Thyroid gland (tissue), 4 donors: ENCODE measurements around the gene CDKN2B. TPM values are rescaled to one million over a fixed set of nuclear protein-coding genes. Genes with fewer than 3 reads are reported as not detected.

Experiments
- DNase-seq, 2 donors: peaks; one replicate each; pipeline ENCODE4 v3.0.0-alpha.2; 2019
- H3K27ac ChIP-seq, 3 donors: fragments of 200-600 bp; sonication (generic); 1 replicate in 2 of 3; 2 replicates in 1 of 3; pipeline ENCODE4 v1.5.1; 2016 to 2019; ENCODE audit warnings: mild to moderate bottlenecking in 1 of 3, moderate library complexity in 1 of 3
- H3K27me3 ChIP-seq: fragments of 200-600 bp; sonication (generic); one replicate; pipeline ENCODE4 v1.5.1; 2019
- H3K36me3 ChIP-seq, 2 donors: fragments of 200-600 bp; sonication (generic); one replicate each; pipeline ENCODE4 v1.5.1; 2016 to 2019
- H3K4me1 ChIP-seq, 2 donors: fragments of 200-600 bp; sonication (generic); one replicate each; pipeline ENCODE4 v1.5.1; 2017 to 2019
- H3K4me3 ChIP-seq, 3 donors: fragments of 200-600 bp; sonication (generic); replicated peaks in 1 of 3; 1 replicate in 2 of 3; 2 replicates in 1 of 3; pipeline ENCODE4 v1.5.1; 2016; ENCODE audit warnings: mild to moderate bottlenecking in 1 of 3
- H3K9me3 ChIP-seq: fragments of 200-600 bp; sonication (generic); one replicate; pipeline ENCODE4 v1.5.1; 2017
- POLR2A ChIP-seq, 2 donors: fragments of 450-650 bp; IDR thresholded peaks; one replicate each; pipeline ENCODE4 v1.6.1; 2017; ENCODE audit warnings: antibody characterized with exemption in 2 of 2, mild to moderate bottlenecking in 2 of 2, moderate library complexity in 1 of 2
- WGBS, 2 donors: methylation state at CpG; one replicate each; pipeline ENCODE4 v1.1.5; 2017; 5-methylcytosine and 5-hydroxymethylcytosine counted together
- intact Hi-C: fragments of 100-400 bp; cut with DNase I; formaldehyde crosslinking; loops from one replicate; pipeline ENCODE4 v1.15.1; 2023
- total RNA-seq, 4 donors: library from RNA; depleted of rRNA; stranded (reverse); fragments of >200 nt; gene quantifications; one replicate each; pipeline ENCODE4 v1.2.3, GENCODE V29; 2016
- TF ChIP-seq, protein P1 (sequence below), 6 experiments: fragments of 200-600 bp in 3 of 6; fragments of 450-650 bp in 3 of 6; sonication (generic) in 3 of 6; IDR thresholded peaks; one replicate each; pipeline ENCODE4 v1.5.1; 2016 to 2019; ENCODE audit warnings: antibody characterized with exemption in 6 of 6, mild to moderate bottlenecking in 2 of 6, inconsistent platforms in 1 of 6, moderate library complexity in 1 of 6

Gene CDKN2B
- total RNA-seq, 4 donors from 2014 or later: 0.44 to 2.0 (median 1.2) TPM

DNA sequence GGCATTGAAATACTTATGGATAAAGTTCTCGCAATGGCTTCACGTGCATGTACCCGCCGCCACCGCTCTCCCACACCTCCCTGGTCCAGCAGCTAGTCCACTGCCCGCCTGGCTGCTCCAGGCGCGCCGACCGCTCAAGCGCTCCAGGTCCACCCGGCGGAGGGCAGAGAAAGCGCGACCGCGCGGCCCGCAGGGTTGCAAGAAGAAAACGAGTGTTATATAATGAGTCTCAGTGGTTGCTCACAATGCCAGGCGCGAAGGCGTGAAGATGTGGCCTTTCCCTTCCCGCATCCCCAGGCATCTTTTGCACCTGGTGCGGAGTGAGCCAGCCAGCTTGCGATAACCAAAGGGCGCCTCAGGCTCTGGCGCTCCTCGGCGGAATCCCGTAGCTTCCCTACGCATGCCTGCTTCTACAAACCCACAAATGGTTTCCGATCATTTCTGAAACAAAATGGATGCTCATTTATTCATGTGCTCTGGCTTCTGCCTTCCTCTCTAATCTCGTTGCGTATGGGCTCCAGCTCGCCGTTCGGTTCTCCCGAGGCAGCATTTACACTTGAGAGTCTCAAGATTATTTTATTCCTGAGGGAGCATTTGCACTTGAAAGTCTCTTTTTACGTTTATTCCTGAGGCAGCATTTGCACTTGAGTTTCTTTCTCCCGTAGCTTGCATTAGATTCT, 40.6 kb downstream of the CDKN2B start:
- intact Hi-C loops: no loop called here
- Histone ChIP-seq H3K27me3 (peaks cover 77% of the 10 kb centered on the region), H3K27ac (no peak overlapping the region), H3K4me1 (peaks cover 5 to 14% of the 10 kb centered on the region in 2 donors), H3K36me3 (no peaks in the 10 kb centered on the region), H3K4me3 (no peak overlapping the region), H3K9me3 (no peaks in the 10 kb centered on the region)
- TF ChIP-seq, protein P1, sequence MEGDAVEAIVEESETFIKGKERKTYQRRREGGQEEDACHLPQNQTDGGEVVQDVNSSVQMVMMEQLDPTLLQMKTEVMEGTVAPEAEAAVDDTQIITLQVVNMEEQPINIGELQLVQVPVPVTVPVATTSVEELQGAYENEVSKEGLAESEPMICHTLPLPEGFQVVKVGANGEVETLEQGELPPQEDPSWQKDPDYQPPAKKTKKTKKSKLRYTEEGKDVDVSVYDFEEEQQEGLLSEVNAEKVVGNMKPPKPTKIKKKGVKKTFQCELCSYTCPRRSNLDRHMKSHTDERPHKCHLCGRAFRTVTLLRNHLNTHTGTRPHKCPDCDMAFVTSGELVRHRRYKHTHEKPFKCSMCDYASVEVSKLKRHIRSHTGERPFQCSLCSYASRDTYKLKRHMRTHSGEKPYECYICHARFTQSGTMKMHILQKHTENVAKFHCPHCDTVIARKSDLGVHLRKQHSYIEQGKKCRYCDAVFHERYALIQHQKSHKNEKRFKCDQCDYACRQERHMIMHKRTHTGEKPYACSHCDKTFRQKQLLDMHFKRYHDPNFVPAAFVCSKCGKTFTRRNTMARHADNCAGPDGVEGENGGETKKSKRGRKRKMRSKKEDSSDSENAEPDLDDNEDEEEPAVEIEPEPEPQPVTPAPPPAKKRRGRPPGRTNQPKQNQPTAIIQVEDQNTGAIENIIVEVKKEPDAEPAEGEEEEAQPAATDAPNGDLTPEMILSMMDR (IDR thresholded peaks at IDR 0.05): no peak
- TF ChIP-seq POLR2A (IDR thresholded peaks at IDR 0.05): no peak
- no peak for DNase-seq
- WGBS, 2 donors: 7 to 10% methylated on average over 38 to 41 of the region's 41 CpGs

DNA sequence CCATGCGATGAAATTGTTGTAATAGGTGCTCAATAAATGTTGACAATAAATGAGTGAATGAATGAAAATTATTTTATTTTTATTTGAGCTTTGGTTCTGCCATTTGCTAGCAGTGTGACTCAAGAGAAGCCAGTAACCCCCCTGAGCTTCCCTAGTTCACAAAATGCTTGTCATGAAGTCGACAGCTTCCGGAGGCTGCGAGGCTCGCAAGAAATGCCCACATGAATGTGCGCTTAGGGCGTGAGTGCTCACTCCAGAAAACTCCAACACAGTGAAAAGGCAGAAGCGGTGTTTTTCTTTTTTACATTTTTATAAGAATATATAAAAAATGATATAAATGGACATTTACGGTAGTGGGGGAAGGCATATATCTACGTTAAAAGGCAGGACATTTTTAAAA, 41.4 kb downstream of the CDKN2B start:
- Histone ChIP-seq H3K36me3 (no peaks in the 10 kb centered on the region), H3K9me3 (no peaks in the 10 kb centered on the region), H3K27ac (no peak overlapping the region), H3K4me3 (no peak overlapping the region), H3K27me3 (peaks cover 71% of the 10 kb centered on the region), H3K4me1 (peaks cover 5 to 14% of the 10 kb centered on the region in 2 donors)
- no peak for DNase-seq
- TF ChIP-seq POLR2A (IDR thresholded peaks at IDR 0.05): no peak
- TF ChIP-seq, protein P1 (IDR thresholded peaks at IDR 0.05): no peak
- WGBS, 2 donors: 21 to 25% methylated on average over 10 of the region's 10 CpGs
- intact Hi-C loops: no loop called here

DNA sequence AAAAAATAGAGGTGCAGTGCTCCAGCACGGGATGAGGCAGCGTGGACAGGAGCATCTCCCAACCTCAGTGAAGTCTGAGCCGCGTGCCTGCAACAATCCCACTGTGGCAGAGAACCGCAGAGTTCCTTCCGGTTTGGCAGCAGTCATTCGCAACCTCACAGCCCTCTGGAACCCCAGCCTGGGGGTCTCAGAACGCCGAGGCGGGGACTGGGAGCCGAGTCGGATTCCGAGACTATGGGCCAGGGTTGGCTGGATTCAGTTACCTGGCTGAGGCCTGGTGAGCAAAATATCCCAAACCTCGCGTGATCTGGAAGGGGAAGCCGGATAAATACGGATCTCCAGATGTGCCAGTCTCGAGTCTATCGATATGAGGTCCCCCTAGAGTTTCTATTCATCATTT, 41.9 kb downstream of the CDKN2B start:
- DNase-seq: no peak
- intact Hi-C loops: no loop called here
- Histone ChIP-seq H3K27ac (no peak overlapping the region), H3K9me3 (no peaks in the 10 kb centered on the region), H3K27me3 (peaks cover 67% of the 10 kb centered on the region), H3K36me3 (no peaks in the 10 kb centered on the region), H3K4me3 (no peak overlapping the region), H3K4me1 (peaks cover 5 to 14% of the 10 kb centered on the region in 2 donors)
- TF ChIP-seq, protein P1 (IDR thresholded peaks at IDR 0.05): no peak
- WGBS, 2 donors: 10 to 15% methylated on average over 19 of the region's 19 CpGs

DNA sequence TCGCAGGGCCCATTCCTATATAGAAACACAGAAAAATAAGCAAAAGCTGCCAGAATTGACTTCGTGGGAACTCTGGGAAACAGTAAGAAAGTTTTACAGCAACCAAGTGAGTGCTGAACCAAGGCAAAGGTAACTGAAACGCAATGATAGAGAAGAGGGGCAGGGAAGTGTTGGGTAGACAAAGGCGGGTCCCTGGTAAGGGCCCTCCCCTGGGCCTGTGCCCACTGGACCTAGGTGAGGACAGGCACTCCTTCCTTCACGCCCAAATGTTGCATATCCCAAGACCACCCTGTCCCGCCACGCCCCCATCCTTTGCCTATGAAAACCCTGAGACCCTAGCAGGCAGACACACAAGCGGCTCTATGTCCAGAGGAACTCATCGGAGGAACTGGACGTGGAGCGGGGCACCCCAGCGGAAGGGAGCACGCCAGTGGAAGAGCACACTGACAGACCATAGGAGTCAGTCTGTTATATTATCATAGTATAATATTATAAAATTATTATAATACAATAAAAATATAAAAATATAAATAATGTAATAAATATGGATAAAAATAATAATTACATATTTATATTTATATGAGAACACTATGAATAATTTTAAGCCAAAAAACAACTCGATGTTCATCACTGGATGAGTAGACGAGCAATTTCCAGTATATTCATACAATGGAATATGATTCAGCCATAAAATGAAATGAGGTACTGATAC, 42.8 kb downstream of the CDKN2B start:
- H3K4me3 ChIP-seq: no peak overlapping the region
- 17 to 19% methylated on average over 15 of the region's 15 CpGs for WGBS, 2 donors
- peaks cover 58% of the 10 kb centered on the region for H3K27me3 ChIP-seq
- H3K4me1 ChIP-seq: peaks cover 5 to 14% of the 10 kb centered on the region in 2 donors
- no peaks in the 10 kb centered on the region for H3K36me3 ChIP-seq
- H3K27ac ChIP-seq: no peak overlapping the region
- no peaks in the 10 kb centered on the region for H3K9me3 ChIP-seq
- no peak for TF ChIP-seq POLR2A (IDR thresholded peaks at IDR 0.05)
- TF ChIP-seq, protein P1 (IDR thresholded peaks at IDR 0.05): no peak
- intact Hi-C loops: no loop called here
- no peak for DNase-seq

DNA sequence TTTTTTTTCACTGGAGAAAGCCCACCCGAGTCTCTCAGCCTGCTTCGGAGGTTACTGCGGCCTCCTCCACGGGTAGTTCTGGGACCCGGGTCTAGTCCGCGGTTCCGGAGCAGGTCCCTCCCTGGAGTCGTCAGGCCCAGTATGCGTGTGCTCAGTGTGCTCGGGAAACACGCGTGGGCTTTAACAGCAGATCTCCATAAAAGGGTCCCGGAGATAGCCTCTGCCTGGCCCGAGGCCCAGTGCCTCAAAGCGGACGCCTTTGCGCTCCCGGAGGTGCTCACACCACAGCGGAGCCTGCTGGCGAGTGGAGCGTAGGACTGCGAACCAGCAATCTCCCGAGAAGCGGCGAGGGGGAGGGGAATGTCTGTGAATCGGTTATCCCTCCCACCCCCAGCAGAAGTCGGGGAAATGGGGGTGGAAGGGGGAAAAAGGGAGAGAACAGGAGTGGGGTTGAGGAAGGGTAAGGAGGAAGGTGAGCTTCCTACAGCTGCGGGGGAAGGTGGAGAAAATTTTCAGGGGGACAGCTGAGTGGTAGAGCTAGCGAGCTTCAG, 43.6 kb downstream of the CDKN2B start:
- peak in 1 of 2 donors; percentile 22 for DNase-seq
- intact Hi-C loops: no loop called here
- Histone ChIP-seq H3K9me3 (no peaks in the 10 kb centered on the region), H3K4me3 (no peak overlapping the region), H3K27me3 (peaks cover 50% of the 10 kb centered on the region), H3K36me3 (no peaks in the 10 kb centered on the region), H3K27ac (no peak overlapping the region), H3K4me1 (peaks cover 5 to 9% of the 10 kb centered on the region in 2 donors)
- WGBS, 2 donors: 3% methylated on average over 30 of the region's 30 CpGs
- TF ChIP-seq POLR2A (IDR thresholded peaks at IDR 0.05): no peak
- TF ChIP-seq, protein P1 (IDR thresholded peaks at IDR 0.05): peak in 1 of 6 experiments; percentile 10
